Stimulated activated naive B cell treated with anti-CD40 and anti-IgM and Interleukin-4, amounts not matched to agents 10 μg/mL and 1 μg/mL and 100 μg/mL, for 72 hours (primary cell): ENCODE results near the gene PTPRD.
A peak's percentile ranks its signal among the peaks of the same experiment; 100 is the strongest.

Experiments
- ATAC-seq, 2 donors: fragments of 150-1000 bp; cut with Tn5 transposase; replicated peaks; 2 replicates each; pipeline ENCODE4 v1.10.0; 2021; ENCODE audit warnings: moderate library complexity in 1 of 2
- DNase-seq: peaks from one replicate; pipeline ENCODE4 v3.0.0; 2021
- H3K27ac Mint-ChIP-seq: one replicate; pipeline ENCODE4 v1.8.0; 2022; ENCODE audit warnings: mild to moderate bottlenecking, mixed read lengths
- H3K27me3 Mint-ChIP-seq, 2 donors: one replicate each; pipeline ENCODE4 v1.8.0; 2022; ENCODE audit warnings: mixed read lengths in 2 of 2
- H3K36me3 Mint-ChIP-seq, 2 donors: one replicate each; pipeline ENCODE4 v1.8.0; 2022; ENCODE audit warnings: mixed read lengths in 2 of 2, mild to moderate bottlenecking in 1 of 2
- H3K4me1 Mint-ChIP-seq, 2 donors: one replicate each; pipeline ENCODE4 v1.8.0; 2022; ENCODE audit warnings: mixed read lengths in 2 of 2, mild to moderate bottlenecking in 1 of 2
- H3K4me3 Mint-ChIP-seq, 2 donors: one replicate each; pipeline ENCODE4 v1.8.0; 2022; ENCODE audit warnings: mild to moderate bottlenecking in 2 of 2, mixed read lengths in 2 of 2, moderate library complexity in 1 of 2
- H3K9me3 Mint-ChIP-seq, 2 donors: one replicate each; pipeline ENCODE4 v1.8.0; 2022; ENCODE audit warnings: mixed read lengths in 2 of 2, mild to moderate bottlenecking in 1 of 2

Gene PTPRD

GRCh38 chr9:8569823-8570222 is 2043.0 kb downstream of the PTPRD start:
- DNase-seq (no peak), ATAC-seq (no peak)
- Mint-ChIP-seq H3K36me3 (no peaks in the 10 kb centered on the region), H3K27ac (no peak overlapping the region), H3K4me3 (no peak overlapping the region), H3K27me3 (no peaks in the 10 kb centered on the region), H3K4me1 (peaks cover 0 to 2% of the 10 kb centered on the region in 2 donors), H3K9me3 (peaks cover 0 to 1% of the 10 kb centered on the region in 2 donors)

GRCh38 chr9:8567963-8568579 is 2044.7 kb downstream of the PTPRD start:
- Mint-ChIP-seq H3K4me1 (peaks cover 0 to 2% of the 10 kb centered on the region in 2 donors), H3K27ac (no peak overlapping the region), H3K4me3 (no peak overlapping the region), H3K36me3 (no peaks in the 10 kb centered on the region), H3K9me3 (peaks cover 0 to 1% of the 10 kb centered on the region in 2 donors), H3K27me3 (no peaks in the 10 kb centered on the region)
- no peak for ATAC-seq
- no peak for DNase-seq

DNA sequence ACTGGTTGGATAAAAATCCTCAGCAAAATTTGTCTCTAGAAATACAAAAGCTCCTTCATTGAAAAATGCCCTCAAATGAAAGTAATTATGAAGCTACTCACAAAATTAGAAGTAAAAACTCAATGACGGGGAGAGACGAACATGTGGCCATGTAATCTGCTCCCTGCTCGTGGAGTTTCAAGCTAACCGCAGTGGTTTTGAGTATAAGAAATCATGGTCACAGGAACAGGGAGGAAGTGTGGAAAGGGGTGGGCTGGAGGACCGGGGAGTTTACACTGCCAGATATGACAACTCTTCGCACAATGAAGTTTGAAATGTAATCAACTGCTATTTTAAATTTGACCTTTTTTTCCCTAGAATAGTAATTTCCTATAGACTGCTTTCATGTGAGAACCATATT is 2047.8 kb downstream of the PTPRD start:
- Mint-ChIP-seq H3K36me3 (no peaks in the 10 kb centered on the region), H3K4me1 (peaks cover 0 to 2% of the 10 kb centered on the region in 2 donors), H3K27me3 (no peaks in the 10 kb centered on the region), H3K9me3 (peaks cover 0 to 1% of the 10 kb centered on the region in 2 donors), H3K27ac (no peak overlapping the region), H3K4me3 (no peak overlapping the region)
- peak in 1 of 2 donors; percentile 73 for ATAC-seq
- DNase-seq: no peak

GRCh38 chr9:8560560-8561525 is 2052.0 kb downstream of the PTPRD start:
- ATAC-seq (no peak), DNase-seq (no peak)
- Mint-ChIP-seq H3K27me3 (no peaks in the 10 kb centered on the region), H3K9me3 (no peaks in the 10 kb centered on the region), H3K27ac (no peak overlapping the region), H3K4me3 (no peak overlapping the region), H3K36me3 (no peaks in the 10 kb centered on the region), H3K4me1 (peaks cover 0 to 2% of the 10 kb centered on the region in 2 donors)

DNA sequence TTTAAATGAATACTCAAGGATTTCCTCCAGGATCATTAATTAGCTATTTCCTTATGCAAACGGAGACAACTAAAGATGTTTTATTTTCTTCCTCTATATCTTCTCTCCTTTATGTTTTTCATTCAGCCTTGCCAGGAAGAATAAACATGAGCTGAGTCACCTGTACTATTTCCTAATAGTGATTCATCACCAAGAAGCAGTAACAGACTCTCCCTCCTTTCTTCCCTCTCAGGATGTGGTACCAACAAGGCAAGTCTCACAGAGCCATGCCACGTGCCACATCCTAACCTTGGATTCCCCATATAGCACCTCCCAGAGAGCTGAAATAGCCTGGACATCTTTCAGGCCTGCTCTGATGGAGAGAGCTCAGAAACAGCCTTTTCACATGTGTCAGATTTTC is 2054.6 kb downstream of the PTPRD start:
- Mint-ChIP-seq H3K4me3 (no peak overlapping the region), H3K4me1 (no peaks in the 10 kb centered on the region), H3K36me3 (no peaks in the 10 kb centered on the region), H3K27me3 (no peaks in the 10 kb centered on the region), H3K9me3 (no peaks in the 10 kb centered on the region), H3K27ac (no peak overlapping the region)
- DNase-seq (no peak), ATAC-seq (no peak)

DNA sequence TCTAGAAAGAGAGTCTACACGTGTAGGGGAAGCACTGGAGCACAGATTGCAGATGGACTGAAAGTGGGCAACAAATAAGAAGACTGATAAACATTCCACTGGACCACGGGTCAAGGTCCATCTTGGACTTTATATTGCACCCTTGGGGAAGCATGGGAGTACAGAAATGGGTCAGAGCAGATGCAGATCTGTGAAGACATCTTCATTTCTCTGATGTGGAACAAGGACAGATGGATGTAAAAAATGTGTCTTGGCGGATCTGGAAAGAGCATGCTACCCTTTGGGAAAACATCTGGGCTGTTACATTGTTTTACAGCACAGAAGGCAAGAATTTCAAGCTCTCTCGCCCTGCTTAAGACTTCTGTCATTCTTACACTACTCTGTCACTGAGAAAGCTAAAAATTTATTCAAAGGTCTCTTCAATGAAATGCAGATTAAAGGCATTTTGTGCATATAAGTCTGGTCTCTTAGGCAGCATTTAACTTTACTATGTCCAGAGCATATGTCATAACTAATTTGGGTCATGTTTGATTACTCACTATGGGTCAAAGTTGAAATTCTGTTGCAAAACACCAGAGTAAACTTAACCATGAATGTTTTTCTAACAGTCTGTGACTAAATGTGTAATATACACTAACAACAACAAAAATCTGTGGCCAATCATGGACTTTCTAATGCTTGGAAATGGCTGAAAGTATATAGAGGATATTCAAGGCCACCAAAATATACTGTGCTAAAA is 2056.9 kb downstream of the PTPRD start:
- Mint-ChIP-seq H3K27ac (no peak overlapping the region), H3K27me3 (no peaks in the 10 kb centered on the region), H3K4me1 (no peaks in the 10 kb centered on the region), H3K36me3 (no peaks in the 10 kb centered on the region), H3K9me3 (no peaks in the 10 kb centered on the region), H3K4me3 (no peak overlapping the region)
- DNase-seq (no peak), ATAC-seq (no peak)

DNA sequence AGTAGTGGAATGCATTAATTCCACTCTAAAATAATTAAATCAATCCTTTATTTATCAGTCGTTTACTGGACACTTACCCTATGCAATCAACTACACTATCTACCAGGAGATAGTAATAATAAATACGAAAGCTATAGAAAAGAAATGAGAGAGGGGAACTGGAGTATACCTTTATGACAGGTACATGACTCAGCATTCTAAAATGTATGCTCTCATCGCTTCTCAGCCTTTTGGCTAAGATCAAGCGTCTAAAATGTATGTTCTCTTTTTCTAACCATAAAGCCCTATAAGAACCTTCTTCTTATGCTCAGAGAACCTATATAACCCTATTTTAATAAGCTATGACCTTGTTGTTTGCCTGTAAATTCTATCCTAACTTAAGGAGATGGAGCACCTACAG is 2059.4 kb downstream of the PTPRD start:
- Mint-ChIP-seq H3K27ac (no peak overlapping the region), H3K27me3 (no peaks in the 10 kb centered on the region), H3K4me1 (no peaks in the 10 kb centered on the region), H3K9me3 (no peaks in the 10 kb centered on the region), H3K4me3 (no peak overlapping the region), H3K36me3 (no peaks in the 10 kb centered on the region)
- no peak for ATAC-seq
- no peak for DNase-seq

GRCh38 chr9:8552732-8553131 is 2060.1 kb downstream of the PTPRD start:
- ATAC-seq (no peak), DNase-seq (no peak)
- Mint-ChIP-seq H3K4me1 (no peaks in the 10 kb centered on the region), H3K27me3 (no peaks in the 10 kb centered on the region), H3K36me3 (no peaks in the 10 kb centered on the region), H3K4me3 (no peak overlapping the region), H3K27ac (no peak overlapping the region), H3K9me3 (no peaks in the 10 kb centered on the region)

GRCh38 chr9:8549214-8549613 is 2063.6 kb downstream of the PTPRD start:
- DNase-seq (no peak), ATAC-seq (no peak)
- no peaks in the 10 kb centered on the region for H3K9me3 Mint-ChIP-seq
- H3K27me3 Mint-ChIP-seq: no peaks in the 10 kb centered on the region
- H3K4me1 Mint-ChIP-seq: no peaks in the 10 kb centered on the region
- no peak overlapping the region for H3K4me3 Mint-ChIP-seq
- H3K36me3 Mint-ChIP-seq: no peaks in the 10 kb centered on the region
- no peak overlapping the region for H3K27ac Mint-ChIP-seq

DNA sequence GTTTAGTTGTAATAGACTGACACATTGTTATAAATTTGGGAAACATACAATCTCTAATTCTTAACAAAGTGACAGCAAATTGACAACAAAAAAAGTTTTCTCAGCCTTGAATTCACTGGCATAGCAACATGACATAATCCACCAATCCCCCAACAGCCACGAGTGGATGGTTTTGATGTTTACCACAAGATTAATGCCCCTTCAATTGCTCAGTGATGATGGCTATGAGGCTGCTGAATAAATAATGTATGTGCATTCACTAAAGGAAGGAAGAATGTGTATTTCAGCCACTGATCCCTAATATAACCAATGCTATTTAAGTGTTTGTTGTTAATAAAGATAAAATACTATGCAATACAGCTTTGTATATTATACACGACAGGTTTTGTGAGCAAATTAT is 2069.6 kb downstream of the PTPRD start:
- no peaks in the 10 kb centered on the region for H3K27me3 Mint-ChIP-seq
- no peaks in the 10 kb centered on the region for H3K9me3 Mint-ChIP-seq
- DNase-seq (no peak), ATAC-seq (no peak)
- no peaks in the 10 kb centered on the region for H3K4me1 Mint-ChIP-seq
- H3K27ac Mint-ChIP-seq: no peak overlapping the region
- H3K4me3 Mint-ChIP-seq: no peak overlapping the region
- H3K36me3 Mint-ChIP-seq: no peaks in the 10 kb centered on the region

GRCh38 chr9:8542537-8542936 is 2070.3 kb downstream of the PTPRD start:
- H3K27ac Mint-ChIP-seq: no peak overlapping the region
- no peaks in the 10 kb centered on the region for H3K36me3 Mint-ChIP-seq
- H3K4me1 Mint-ChIP-seq: no peaks in the 10 kb centered on the region
- no peak for ATAC-seq
- no peak overlapping the region for H3K4me3 Mint-ChIP-seq
- H3K27me3 Mint-ChIP-seq: no peaks in the 10 kb centered on the region
- DNase-seq: no peak
- H3K9me3 Mint-ChIP-seq: no peaks in the 10 kb centered on the region

DNA sequence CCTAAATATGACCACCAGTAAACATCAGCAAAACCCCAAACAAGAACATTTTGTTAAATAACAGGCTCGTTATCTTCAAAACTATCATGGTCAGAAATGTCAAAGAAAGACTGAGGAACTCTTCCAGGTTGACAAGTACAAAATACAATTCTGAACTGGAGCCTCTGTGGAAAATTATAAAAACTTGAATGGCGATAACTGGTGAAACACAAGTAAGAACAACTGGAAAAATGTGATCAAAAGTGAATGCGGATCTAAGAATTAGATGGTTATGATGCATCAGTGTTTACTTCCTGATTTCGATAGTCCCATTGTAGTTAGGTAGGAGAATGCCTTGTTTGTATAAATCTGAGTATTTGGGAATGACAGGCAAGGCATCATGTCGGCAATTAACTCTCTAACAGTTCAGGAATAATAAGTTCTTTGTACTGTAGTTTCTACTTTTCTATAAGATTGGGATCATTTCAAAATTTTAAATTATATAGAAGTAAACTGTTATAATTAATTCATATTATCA is 2073.1 kb downstream of the PTPRD start:
- H3K27ac Mint-ChIP-seq: no peak overlapping the region
- H3K9me3 Mint-ChIP-seq: no peaks in the 10 kb centered on the region
- H3K4me3 Mint-ChIP-seq: no peak overlapping the region
- no peaks in the 10 kb centered on the region for H3K4me1 Mint-ChIP-seq
- DNase-seq (no peak), ATAC-seq (no peak)
- H3K27me3 Mint-ChIP-seq: no peaks in the 10 kb centered on the region
- H3K36me3 Mint-ChIP-seq: no peaks in the 10 kb centered on the region

DNA sequence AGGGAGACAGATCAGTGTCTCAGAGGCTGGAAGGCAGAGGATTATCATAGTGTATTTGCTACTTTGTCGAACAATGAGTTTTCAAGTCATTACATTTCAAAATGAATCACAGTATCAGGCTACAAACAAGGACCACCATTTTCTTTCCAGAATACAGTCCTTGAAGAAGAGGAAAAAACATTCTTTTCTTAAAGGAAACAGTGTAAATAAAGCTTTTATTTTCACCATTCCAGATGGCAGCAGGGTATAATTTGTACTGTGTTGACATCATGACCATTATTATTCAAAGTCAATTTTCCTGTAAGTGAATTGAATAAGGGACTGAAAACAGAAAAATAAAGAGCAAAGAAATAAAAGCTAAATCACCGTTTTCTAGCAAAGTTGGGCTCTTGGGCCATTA is 2076.0 kb downstream of the PTPRD start:
- H3K36me3 Mint-ChIP-seq: no peaks in the 10 kb centered on the region
- no peaks in the 10 kb centered on the region for H3K4me1 Mint-ChIP-seq
- no peak for DNase-seq
- no peak for ATAC-seq
- no peaks in the 10 kb centered on the region for H3K9me3 Mint-ChIP-seq
- no peak overlapping the region for H3K4me3 Mint-ChIP-seq
- H3K27ac Mint-ChIP-seq: no peak overlapping the region
- no peaks in the 10 kb centered on the region for H3K27me3 Mint-ChIP-seq

GRCh38 chr9:8534828-8535227 is 2078.0 kb downstream of the PTPRD start:
- ATAC-seq (no peak), DNase-seq (no peak)
- Mint-ChIP-seq H3K27ac (no peak overlapping the region), H3K27me3 (no peaks in the 10 kb centered on the region), H3K36me3 (no peaks in the 10 kb centered on the region), H3K4me3 (no peak overlapping the region), H3K4me1 (no peaks in the 10 kb centered on the region), H3K9me3 (no peaks in the 10 kb centered on the region)
